B cell (primary cell): Measurements from ENCODE around the gene RABGAP1L.

Source experiments
- EZH2 ChIP-seq: IDR thresholded peaks from 2 replicates; pipeline ENCODE4 v1.6.1; 2012; ENCODE audit warnings: borderline replicate concordance, low read depth, mild to moderate bottlenecking, moderate library complexity, low read length; ENCODE audit not compliant: insufficient read depth, poor library complexity, severe bottlenecking
- TF ChIP-seq, protein P1 (sequence below): fragments of 200-600 bp; IDR thresholded peaks from one replicate; pipeline ENCODE4 v1.8.0; 2022; ENCODE audit warnings: antibody characterized with exemption, mild to moderate bottlenecking

GRCh38 chr1:174218983-174219382 lies 59.7 kb downstream of the RABGAP1L start:
- TF ChIP-seq, protein P1, sequence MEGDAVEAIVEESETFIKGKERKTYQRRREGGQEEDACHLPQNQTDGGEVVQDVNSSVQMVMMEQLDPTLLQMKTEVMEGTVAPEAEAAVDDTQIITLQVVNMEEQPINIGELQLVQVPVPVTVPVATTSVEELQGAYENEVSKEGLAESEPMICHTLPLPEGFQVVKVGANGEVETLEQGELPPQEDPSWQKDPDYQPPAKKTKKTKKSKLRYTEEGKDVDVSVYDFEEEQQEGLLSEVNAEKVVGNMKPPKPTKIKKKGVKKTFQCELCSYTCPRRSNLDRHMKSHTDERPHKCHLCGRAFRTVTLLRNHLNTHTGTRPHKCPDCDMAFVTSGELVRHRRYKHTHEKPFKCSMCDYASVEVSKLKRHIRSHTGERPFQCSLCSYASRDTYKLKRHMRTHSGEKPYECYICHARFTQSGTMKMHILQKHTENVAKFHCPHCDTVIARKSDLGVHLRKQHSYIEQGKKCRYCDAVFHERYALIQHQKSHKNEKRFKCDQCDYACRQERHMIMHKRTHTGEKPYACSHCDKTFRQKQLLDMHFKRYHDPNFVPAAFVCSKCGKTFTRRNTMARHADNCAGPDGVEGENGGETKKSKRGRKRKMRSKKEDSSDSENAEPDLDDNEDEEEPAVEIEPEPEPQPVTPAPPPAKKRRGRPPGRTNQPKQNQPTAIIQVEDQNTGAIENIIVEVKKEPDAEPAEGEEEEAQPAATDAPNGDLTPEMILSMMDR, result no peak
- TF ChIP-seq EZH2, result no peak
